Activated CD8-positive, alpha-beta memory T cell treated with anti-CD3 and anti-CD28 coated beads, Interleukin-2, amount 50 U/mL, for 48 hours (primary cell): ENCODE results near the gene PHACTR1.

Experiments
- DNase-seq: peaks from one replicate; pipeline ENCODE4 v3.0.0-alpha.2; 2020

Gene PHACTR1

GRCh38 chr6:13004601-13005000 is 288.0 kb downstream of the PHACTR1 start:
- DNase-seq = no peak

- no peak for DNase-seq
Measured at GRCh38 chr6:13005994-13006393, 289.4 kb downstream of the PHACTR1 start.

GRCh38 chr6:13006578-13007300 is 290.2 kb downstream of the PHACTR1 start:
- DNase-seq = no peak

GRCh38 chr6:13007744-13008143 is 291.2 kb downstream of the PHACTR1 start:
- no peak for DNase-seq

GRCh38 chr6:13009031-13009430 is 292.5 kb downstream of the PHACTR1 start:
- no peak for DNase-seq

- no peak for DNase-seq
Measured at GRCh38 chr6:13009461-13009860, 292.9 kb downstream of the PHACTR1 start.

- no peak for DNase-seq
Measured at GRCh38 chr6:13011612-13012146, 295.1 kb downstream of the PHACTR1 start.

GRCh38 chr6:13012296-13012695 is 295.7 kb downstream of the PHACTR1 start:
- DNase-seq = no peak

- DNase-seq = no peak
Measured at GRCh38 chr6:13012977-13013680, 296.6 kb downstream of the PHACTR1 start.

GRCh38 chr6:13013681-13014503 is 297.3 kb downstream of the PHACTR1 start:
- no peak for DNase-seq

GRCh38 chr6:13014504-13015378 is 298.2 kb downstream of the PHACTR1 start:
- DNase-seq = no peak

GRCh38 chr6:13015379-13015681 is 298.8 kb downstream of the PHACTR1 start:
- no peak for DNase-seq

GRCh38 chr6:13024616-13025015 is 308.0 kb downstream of the PHACTR1 start:
- no peak for DNase-seq

GRCh38 chr6:13025893-13026499 is 309.4 kb downstream of the PHACTR1 start:
- no peak for DNase-seq

GRCh38 chr6:13026557-13026956 is 310.0 kb downstream of the PHACTR1 start:
- no peak for DNase-seq

GRCh38 chr6:13027207-13027606 is 310.6 kb downstream of the PHACTR1 start:
- no peak for DNase-seq

- DNase-seq = no peak
Measured at GRCh38 chr6:13030396-13030795, 313.8 kb downstream of the PHACTR1 start.

GRCh38 chr6:13032566-13032965 is 316.0 kb downstream of the PHACTR1 start:
- no peak for DNase-seq

GRCh38 chr6:13033145-13033544 is 316.6 kb downstream of the PHACTR1 start:
- no peak for DNase-seq

GRCh38 chr6:13034316-13034715 is 317.7 kb downstream of the PHACTR1 start:
- DNase-seq = no peak

- DNase-seq = no peak
Measured at GRCh38 chr6:13035606-13036005, 319.0 kb downstream of the PHACTR1 start.

GRCh38 chr6:13038315-13038714 is 321.7 kb downstream of the PHACTR1 start:
- DNase-seq = no peak
